Cardiac septum (tissue), 1 donor: ENCODE measurements around the gene ACTL6A. TPM values are rescaled to one million over a fixed set of nuclear protein-coding genes. Genes with fewer than 3 reads are reported as not detected.

Experiments
- DNase-seq: peaks from one replicate; pipeline ENCODE4 v3.0.0-alpha.2; 2020; ENCODE audit warnings: low spot score
- intact Hi-C: fragments of 100-400 bp; cut with DNase I; formaldehyde crosslinking; loops from one replicate; pipeline ENCODE4 v1.14.0; 2022
- total RNA-seq: library from RNA; stranded (reverse); fragmentation: NEBNext Ultra II Directional; extraction: Animal tissue kit (Norgen Biotek cat#: 25700); gene quantifications from one replicate; pipeline ENCODE4 v1.2.1, GENCODE V29; 2021
- donor health status: DM: no; HTN: no; CAD: no.

Gene ACTL6A
- total RNA-seq, 1 donor from 2014 or later = 14.4 TPM

DNA sequence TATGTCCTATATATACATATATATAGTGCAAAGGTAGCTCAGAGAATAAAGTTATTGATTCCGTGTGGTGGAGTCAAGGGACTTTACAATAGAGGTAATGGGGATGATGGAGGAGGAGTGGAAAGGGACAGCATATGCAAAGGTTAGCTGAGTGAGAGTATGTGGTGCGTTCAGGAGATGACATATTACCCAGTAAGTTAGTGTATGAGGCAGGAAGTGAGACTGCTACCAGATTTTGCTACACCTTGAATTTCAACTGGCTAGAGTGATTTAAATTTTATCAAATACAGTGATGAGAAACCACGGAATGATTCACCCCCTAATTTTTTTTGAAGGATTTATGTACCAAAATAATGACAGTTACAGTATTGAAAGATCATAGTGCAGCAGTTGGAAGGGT, 2.8 kb downstream of the ACTL6A start:
- no peak for DNase-seq
- intact Hi-C loops = no loop called here

- DNase-seq = no peak
- intact Hi-C loops = no loop called here
Observed at GRCh38 chr3:179580992-179581391, 18.3 kb downstream of the ACTL6A start.

DNA sequence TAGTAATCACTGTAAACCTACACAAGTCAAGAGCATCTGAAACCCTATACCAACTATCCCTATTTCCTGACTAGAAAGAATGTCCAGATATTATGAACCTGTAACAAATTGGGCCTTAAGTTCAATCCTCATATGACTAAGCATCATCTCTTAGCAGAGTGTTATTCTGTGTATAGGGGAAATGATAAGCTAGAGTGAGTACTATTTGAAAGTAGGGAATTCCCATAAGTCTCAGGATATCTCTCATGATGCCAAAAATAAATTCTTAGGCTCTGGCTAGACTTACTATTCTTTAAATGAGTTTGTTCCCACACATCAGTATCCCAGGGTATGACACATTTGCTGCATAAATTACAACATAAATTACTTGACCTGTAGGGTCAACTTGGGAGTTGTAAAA, 26.4 kb downstream of the ACTL6A start:
- no peak for DNase-seq
- intact Hi-C loops = no loop called here

- intact Hi-C loops = no loop called here
- DNase-seq = no peak
Observed at GRCh38 chr3:179590669-179591068, 27.9 kb downstream of the ACTL6A start.

- no peak for DNase-seq
- intact Hi-C loops = no loop called here
Observed at GRCh38 chr3:179591313-179591712, 28.6 kb downstream of the ACTL6A start.

GRCh38 chr3:179599531-179599930, 36.8 kb downstream of the ACTL6A start:
- no peak for DNase-seq
- intact Hi-C loops = no loop called here

- no peak for DNase-seq
- intact Hi-C loops = loop anchor here (5.0 kb wide), 1 partner anchor 41 kb away; the partner anchor contains the start of gene ACTL6A
Observed at GRCh38 chr3:179603321-179603720, 40.6 kb downstream of the ACTL6A start.

- no peak for DNase-seq
- intact Hi-C loops = loop anchor here (2.0 to 5.0 kb wide), 2 partner anchors 42 to 255 kb away; partner anchors contain the start of gene ACTL6A
Observed at GRCh38 chr3:179603831-179604230, 41.1 kb downstream of the ACTL6A start.

- peak; percentile 98 for DNase-seq
- intact Hi-C loops = loop anchor here (2.0 to 5.0 kb wide), 3 partner anchors 42 to 256 kb away; partner anchors contain the start of genes ACTL6A and USP13
Observed at GRCh38 chr3:179604321-179605078, 41.8 kb downstream of the ACTL6A start, which contains the start of the genes MRPL47 and NDUFB5. Gene MRPL47, minus strand, starts transcription at chr3:179604638. Its CDS starts 14 bp downstream, at chr3:179604624. Gene NDUFB5, plus strand, starts transcription at chr3:179604794. Its CDS starts 22 bp downstream, at chr3:179604816.

- intact Hi-C loops = loop anchor here (5.0 kb wide), 1 partner anchor 46 kb away; the partner anchor contains the start of gene USP13
- no peak for DNase-seq
Observed at GRCh38 chr3:179606534-179607085, 43.9 kb downstream of the ACTL6A start.

- no peak for DNase-seq
- intact Hi-C loops = loop anchor here (5.0 kb wide), 1 partner anchor 43 kb away; the partner anchor contains the start of gene USP13
Observed at GRCh38 chr3:179608931-179609720, 46.4 kb downstream of the ACTL6A start.

GRCh38 chr3:179610066-179610465, 47.3 kb downstream of the ACTL6A start:
- intact Hi-C loops = no loop called here
- DNase-seq = no peak

DNA sequence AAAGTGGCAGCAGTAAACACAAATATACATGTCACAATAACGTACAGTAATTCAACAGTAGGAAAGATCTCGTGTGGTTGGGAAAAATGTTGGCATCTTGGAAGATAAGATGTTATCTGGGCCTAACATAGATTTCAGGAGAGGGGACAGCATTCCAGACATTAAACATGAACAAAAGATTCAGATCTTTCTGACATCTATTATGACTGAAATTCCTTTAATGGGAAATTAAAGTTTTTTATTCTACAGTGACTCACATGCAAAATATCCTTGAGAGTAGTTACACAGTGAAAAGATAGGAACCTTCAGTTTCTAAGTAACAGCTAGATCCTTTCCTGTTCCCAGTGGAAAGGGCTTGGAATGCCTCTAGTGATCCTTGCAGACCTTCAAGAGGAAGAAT, 51.1 kb downstream of the ACTL6A start:
- no peak for DNase-seq
- intact Hi-C loops = no loop called here

DNA sequence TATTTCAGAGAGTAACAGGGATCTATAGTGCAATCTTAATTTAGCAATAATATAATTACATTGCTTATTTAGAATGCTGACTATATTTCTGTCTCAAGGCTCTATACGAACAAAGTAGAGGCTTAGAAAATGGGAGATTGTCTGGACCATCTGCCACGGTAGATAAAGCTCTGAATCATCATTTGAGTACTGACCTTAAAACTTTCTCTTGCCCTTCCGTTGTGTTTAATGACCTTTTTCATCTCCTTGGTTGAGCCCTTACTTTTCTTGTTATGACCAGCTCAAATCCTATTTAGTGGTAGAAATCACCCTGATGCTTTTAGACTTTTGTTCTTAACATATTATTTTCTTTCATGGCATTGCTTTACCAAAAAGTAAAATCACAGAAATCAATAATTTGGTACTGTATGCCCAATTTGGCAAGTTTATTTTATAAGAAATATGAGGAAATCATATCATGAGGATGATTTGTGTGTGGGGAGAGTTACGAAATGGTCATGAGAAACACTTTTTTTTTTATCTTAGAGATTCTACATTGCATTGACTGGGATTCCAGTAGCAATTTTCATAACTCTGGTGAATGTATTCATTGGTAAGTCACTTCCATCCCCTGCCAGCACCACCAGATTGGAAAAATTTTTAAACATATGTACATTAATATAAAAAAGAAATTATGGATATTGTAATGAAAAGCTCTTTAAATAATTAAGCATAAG, 52.9 kb downstream of the ACTL6A start:
- no peak for DNase-seq
- intact Hi-C loops = no loop called here

GRCh38 chr3:179622023-179622422, 59.3 kb downstream of the ACTL6A start:
- intact Hi-C loops = no loop called here
- DNase-seq = no peak

DNA sequence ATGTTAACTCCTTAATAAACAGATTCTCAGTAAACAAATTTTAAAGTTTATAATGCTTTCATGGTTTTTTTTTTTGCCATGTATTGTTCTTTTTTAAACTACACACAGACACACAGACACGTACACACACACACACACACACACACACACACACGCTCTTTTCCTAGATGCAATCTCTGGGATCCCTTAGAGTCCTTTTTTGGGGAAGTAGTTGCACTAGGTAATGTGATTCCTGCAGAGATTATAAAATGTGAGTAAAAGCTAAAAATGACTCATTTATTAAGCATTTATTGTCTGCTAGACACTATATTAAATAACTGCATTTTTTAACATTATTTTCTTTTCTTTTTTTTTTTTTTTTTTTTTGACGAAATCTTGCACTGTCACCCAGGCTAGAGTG, 61.7 kb downstream of the ACTL6A start:
- DNase-seq = no peak
- intact Hi-C loops = no loop called here

- intact Hi-C loops = no loop called here
- DNase-seq = no peak
Observed at GRCh38 chr3:179630753-179631451, 68.2 kb downstream of the ACTL6A start.
